Breast epithelium (tissue), 3 donors: ENCODE measurements around the gene ENKUR.

Experiments
- POLR2AphosphoS5 ChIP-seq, 3 donors: sonication (generic); formaldehyde crosslinking; IDR thresholded peaks; one replicate each; pipeline ENCODE4 v1.6.1; 2017; ENCODE audit warnings: antibody characterized with exemption in 3 of 3
- TF ChIP-seq, protein P1 (sequence below), 3 donors: fragments of 450-650 bp; IDR thresholded peaks; one replicate each; pipeline ENCODE4 v1.5.1; 2016 to 2017; ENCODE audit warnings: antibody characterized with exemption in 3 of 3, mild to moderate bottlenecking in 3 of 3, moderate library complexity in 3 of 3

DNA sequence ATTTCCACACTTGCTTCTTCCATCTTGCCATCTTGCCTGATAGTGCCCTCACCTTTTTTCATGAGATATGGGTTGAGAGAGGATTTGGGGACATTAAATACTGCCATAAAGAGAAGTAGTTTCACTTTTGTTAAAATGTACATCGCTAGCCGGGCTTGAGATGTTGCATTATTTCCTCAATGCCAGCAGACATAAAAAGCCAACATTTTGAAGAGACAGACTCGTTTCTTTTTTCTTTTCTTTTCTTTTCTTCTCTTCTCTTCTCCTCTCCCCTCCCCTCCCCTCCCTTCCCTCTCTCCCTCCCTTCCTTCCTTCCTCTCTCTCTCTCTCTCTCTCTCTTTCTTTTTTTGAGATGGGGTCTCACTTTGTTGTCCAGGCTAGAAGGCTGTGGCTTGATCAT is 17.9 kb downstream of the ENKUR start:
- TF ChIP-seq, protein P1, sequence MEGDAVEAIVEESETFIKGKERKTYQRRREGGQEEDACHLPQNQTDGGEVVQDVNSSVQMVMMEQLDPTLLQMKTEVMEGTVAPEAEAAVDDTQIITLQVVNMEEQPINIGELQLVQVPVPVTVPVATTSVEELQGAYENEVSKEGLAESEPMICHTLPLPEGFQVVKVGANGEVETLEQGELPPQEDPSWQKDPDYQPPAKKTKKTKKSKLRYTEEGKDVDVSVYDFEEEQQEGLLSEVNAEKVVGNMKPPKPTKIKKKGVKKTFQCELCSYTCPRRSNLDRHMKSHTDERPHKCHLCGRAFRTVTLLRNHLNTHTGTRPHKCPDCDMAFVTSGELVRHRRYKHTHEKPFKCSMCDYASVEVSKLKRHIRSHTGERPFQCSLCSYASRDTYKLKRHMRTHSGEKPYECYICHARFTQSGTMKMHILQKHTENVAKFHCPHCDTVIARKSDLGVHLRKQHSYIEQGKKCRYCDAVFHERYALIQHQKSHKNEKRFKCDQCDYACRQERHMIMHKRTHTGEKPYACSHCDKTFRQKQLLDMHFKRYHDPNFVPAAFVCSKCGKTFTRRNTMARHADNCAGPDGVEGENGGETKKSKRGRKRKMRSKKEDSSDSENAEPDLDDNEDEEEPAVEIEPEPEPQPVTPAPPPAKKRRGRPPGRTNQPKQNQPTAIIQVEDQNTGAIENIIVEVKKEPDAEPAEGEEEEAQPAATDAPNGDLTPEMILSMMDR (IDR thresholded peaks at IDR 0.05): no peak
- TF ChIP-seq POLR2AphosphoS5 (IDR thresholded peaks at IDR 0.05): no peak
